Middle frontal gyrus (tissue), 1 donor: ENCODE data around the gene BOLL.
"Not testable (repeated sequence)": the region's sequence is repeated elsewhere in the genome, so short reads cannot be mapped to it uniquely, and the experiment has no call there.

Source experiments
- DNase-seq: peaks from one replicate; pipeline ENCODE4 v3.0.0-alpha.2; 2015; ENCODE audit warnings: low spot score; ENCODE audit errors: extremely low spot score

BOLL gene

DNA sequence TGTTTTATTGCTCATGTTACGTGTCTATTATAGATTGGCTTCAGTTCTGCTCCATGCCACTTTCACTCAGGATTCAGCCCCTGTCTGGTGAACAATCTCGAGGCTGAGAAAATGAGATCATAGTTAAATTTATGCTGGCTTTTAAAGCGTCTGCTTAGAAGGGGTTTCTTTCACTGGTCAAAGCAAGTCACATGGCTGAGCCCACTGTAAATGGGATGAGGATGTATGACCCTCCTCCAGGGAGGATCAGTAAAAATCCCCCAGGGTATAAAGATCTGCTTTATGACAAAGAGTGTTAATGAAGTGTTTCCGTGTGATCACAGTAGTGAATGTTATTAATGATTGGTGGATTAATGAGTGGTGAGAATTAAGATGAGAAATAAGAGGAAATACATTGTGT lies 13.1 kb upstream of the BOLL start:
- no peak for DNase-seq

GRCh38 chr2:197795277-197795676 lies 10.2 kb upstream of the BOLL start:
- DNase-seq: no peak

DNA sequence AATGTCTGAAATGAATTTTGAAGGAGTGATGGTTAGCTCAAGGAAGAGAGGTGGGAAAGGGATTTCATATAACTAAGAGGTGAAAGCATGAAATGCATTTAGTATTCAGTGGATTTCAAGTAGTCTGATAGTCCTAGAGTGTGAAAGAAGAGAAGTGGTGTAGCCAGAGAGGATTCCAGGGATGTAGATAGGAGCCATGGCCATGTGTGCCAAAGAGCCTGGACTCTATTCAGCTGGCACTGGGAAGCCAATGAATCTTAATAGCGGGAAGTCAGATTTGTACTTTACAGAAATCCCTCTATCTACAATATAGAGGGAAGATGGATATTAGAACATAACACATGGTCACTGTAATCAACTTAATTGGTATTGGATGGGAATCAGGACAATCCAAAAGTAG lies 8.3 kb upstream of the BOLL start:
- no peak for DNase-seq

DNA sequence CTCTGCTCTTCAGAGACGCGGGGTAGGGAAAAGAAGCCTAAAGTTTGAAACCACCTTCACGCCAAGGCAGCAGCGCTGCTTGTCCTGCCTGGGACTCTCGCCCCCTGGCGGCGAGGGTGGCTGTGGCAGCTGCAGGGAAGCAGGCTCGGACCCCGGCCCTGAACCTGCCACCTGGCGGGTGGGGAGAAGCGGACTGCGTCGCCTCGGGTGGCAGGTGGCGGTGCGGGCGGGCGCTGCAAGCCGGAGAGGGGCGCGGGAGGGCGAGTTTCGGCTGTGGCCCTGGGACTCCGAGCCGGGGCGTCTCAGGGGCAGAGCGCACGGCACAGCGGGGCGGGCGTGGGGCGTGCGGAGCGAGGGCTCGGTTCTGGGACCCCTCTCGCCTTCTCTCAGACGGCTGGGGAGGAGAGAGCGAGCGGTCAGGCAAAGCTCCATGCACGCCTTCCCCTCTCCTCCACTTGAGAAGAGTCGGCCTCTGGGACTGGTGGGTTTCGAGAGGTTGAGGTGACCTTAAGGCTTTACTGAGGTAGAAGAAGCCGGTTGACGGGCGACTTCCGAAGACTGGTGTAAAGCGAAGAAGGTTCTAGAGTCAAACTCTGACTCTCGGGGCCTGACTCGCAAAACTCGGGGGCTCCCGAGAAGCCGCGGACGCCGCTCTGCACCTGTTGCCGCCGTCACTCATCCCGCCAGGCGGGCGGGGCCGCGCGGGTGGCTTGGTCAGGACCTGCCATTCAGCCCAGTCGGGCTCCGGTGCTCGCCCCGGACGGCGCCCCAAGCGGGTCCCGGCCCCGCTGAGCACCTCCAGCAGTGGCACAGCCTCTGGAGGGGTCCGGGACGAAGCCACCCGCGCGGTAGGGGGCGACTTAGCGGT lies 1.1 kb upstream of the BOLL start:
- DNase-seq: no peak

- DNase-seq: no peak
These were observed 3.0 kb downstream of the BOLL start for GRCh38 chr2:197782126-197782525.

GRCh38 chr2:197779261-197779660 lies 5.9 kb downstream of the BOLL start:
- no peak for DNase-seq

DNA sequence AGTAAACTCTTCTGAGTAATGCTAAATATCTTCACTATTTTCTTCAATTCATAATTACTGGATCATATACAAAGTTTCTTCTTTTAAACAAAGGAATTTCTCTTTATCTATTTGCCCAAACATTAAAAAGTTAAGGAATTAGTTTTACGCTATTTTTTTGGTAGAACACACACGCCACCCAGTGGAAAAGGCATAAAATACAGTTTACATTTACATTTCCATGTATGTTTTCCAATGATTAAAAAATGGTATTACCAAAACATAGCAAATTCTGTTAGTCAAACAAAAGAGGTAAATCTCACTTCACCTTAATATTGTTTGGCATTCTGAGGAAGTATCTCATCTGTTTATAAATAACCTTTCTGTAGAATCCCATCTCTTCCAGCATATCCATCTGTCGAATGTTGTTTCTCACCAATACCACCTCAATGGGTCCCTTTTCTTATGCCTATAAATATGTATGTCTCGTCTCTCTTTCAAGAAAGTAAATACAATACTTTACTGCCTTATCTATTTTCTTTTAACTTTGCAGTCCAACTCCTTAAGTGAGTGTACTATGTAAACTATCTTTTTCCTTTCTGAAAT lies 7.2 kb downstream of the BOLL start:
- no peak for DNase-seq

DNA sequence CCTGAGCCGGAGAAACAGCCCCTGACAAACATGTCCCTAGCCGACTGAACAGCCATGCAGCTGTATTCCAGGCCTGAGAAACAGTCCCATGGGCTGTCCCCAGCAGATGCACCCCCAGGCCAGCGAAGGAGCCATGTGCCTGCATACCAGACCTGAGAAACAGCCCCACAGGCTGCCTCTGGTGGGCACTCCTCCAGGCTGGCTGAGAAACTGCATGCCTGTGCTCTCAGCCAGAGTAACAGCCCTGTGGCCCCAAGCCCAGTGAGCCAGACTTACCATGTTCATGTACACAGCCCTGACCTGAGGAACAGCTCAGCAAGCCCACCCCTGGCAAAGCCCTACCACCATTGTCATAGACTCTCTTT lies 24.8 kb downstream of the BOLL start:
- DNase-seq: no peak

GRCh38 chr2:197759625-197760292 lies 25.4 kb downstream of the BOLL start:
- no peak for DNase-seq

GRCh38 chr2:197759013-197759412 lies 26.1 kb downstream of the BOLL start:
- no peak for DNase-seq

GRCh38 chr2:197740200-197740599 lies 44.9 kb downstream of the BOLL start:
- no peak for DNase-seq

DNA sequence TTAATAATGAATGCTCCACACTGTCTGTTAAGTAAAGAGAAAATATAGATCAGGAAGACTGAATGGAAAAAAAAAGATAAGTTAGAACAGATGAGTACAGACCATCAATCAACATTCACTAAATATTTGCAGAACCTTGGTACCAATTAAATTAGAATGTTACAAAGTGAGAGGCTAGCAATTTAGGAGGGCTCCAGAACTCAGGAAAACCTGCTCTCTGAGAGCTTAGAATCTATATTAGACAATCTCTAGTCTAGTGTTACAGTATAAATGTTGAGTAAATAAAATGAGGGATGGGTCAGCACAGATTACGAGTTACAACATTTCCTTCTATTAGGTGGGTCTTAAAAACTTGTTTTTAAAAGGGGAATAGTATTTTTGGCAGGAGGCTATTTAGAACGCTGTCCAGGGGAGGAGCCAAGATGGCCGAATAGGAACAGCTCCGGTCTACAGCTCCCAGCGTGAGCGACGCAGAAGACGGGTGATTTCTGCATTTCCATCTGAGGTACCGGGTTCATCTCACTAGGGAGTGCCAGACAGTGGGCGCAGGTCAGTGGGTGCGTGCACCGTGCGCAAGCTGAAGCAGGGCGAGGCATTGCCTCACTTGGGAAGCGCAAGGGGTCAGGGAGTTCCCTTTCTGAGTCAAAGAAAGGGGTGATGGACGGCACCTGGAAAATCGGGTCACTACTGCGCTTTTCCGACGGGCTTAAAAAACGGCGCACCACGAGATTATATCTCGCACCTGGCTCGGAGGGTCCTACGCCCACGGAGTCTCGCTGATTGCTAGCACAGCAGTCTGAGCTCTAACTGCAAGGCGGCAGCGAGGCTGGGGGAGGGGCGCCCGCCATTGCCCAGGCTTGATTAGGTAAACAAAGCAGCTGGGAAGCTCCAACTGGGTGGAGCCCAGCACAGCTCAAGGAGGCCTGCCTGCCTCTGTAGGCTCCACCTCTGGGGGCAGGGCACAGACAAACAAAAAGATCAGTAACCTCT lies 56.3 kb downstream of the BOLL start:
- not testable (repeated sequence) for DNase-seq

DNA sequence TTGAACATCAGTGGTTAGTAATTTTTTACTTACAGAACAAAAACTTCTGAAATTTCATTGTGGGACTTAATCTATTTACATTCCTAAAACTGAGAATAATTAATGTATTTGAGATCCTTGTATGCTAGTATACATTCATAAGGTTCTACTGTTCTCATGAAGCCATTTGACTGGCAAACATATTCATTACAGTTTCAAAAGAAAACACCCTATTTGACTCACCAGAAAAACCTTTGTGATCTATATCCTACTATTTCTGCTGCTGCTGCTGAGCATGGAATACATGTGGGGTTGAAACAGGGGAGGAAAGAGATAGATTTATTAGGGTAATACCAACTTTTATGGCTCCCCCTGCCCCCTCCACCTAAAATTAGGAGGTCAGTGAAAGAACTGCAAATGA lies 58.1 kb downstream of the BOLL start:
- DNase-seq: no peak

DNA sequence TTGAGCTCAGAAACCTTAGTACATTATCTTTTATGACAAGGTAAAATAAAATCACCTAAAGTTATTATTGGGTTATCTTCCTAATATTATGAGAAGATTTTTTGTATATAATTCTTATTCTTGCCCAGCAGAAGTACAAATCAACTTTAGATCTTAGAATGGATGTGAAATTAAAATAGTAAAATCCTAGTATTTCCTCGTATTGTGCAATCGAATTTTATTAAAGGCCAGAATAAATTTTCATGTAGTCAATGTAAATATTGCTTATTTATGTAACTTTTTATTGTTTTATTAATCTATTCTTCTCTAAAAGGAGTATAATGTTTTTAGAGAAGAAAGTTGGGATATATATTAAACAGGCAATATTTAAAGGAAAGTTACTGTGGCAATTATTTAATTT lies 67.3 kb downstream of the BOLL start:
- no peak for DNase-seq

- no peak for DNase-seq
These were observed 71.8 kb downstream of the BOLL start for GRCh38 chr2:197713271-197713670.

- no peak for DNase-seq
These were observed 73.5 kb downstream of the BOLL start for GRCh38 chr2:197711578-197711977.

- DNase-seq: no peak
These were observed 74.6 kb downstream of the BOLL start for GRCh38 chr2:197710424-197711042.

- not testable (repeated sequence) for DNase-seq
These were observed 76.0 kb downstream of the BOLL start for GRCh38 chr2:197709140-197709539.

DNA sequence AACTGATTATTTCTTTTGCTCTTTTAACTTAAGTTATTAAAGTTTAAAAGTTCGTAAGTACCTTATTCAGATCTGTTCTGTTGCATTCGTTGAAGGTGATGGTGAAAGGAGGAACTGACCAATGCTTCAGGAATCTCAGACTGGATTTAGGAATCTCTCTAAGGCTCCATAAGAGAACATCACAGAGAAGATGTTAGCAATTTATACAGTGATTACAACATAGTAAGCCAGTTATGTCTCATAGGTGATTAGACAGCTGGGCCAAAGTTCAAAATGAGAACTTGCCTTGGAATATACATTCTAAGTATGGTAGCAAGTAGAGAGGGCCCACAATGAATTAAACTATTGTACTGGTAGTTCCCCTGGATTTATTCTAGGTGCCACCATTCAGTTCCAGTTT lies 76.8 kb downstream of the BOLL start:
- DNase-seq: no peak

- DNase-seq: no peak
These were observed 77.6 kb downstream of the BOLL start for GRCh38 chr2:197707316-197708213.
